HL-60 (cell line): Measurements from ENCODE around the gene ZFAND3.

Source experiments
- DNase-seq, 2 experiments: peaks; one replicate each; pipeline ENCODE4 v3.0.0-alpha.2; 2010 to 2020; ENCODE audit warnings: low read depth in 1 of 2, low spot score in 1 of 2
- H3K27ac ChIP-seq: fragments of 250-450 bp; sonication (Bioruptor Pico); replicated peaks from 2 replicates; pipeline ENCODE4 v1.5.1; 2020; ENCODE audit warnings: mild to moderate bottlenecking, moderate library complexity
- H3K27me3 ChIP-seq: fragments of 250-450 bp; sonication (Bioruptor Pico); 2 replicates; pipeline ENCODE4 v1.5.1; 2021; ENCODE audit warnings: mild to moderate bottlenecking, moderate library complexity; ENCODE audit not compliant: insufficient read depth, poor library complexity, severe bottlenecking
- H3K4me3 ChIP-seq: replicated peaks from 2 replicates; pipeline ENCODE4 v1.5.1; 2011; ENCODE audit warnings: mild to moderate bottlenecking, control low read depth, low read length; ENCODE audit not compliant: insufficient read depth
- GABPA ChIP-seq: IDR thresholded peaks from 2 replicates; pipeline ENCODE4 v1.6.1; 2012; ENCODE audit warnings: low read depth
- POLR2AphosphoS5 ChIP-seq: IDR thresholded peaks from 2 replicates; pipeline ENCODE4 v1.6.1; 2012; ENCODE audit warnings: low read depth
- SPI1 ChIP-seq: IDR thresholded peaks from 2 replicates; pipeline ENCODE4 v1.6.1; 2012; ENCODE audit warnings: low read depth, mild to moderate bottlenecking, borderline replicate concordance
- TF ChIP-seq, protein P1 (sequence below): IDR thresholded peaks from 2 replicates; pipeline ENCODE4 v1.6.1; 2012; ENCODE audit warnings: low read depth; ENCODE audit not compliant: insufficient replicate concordance
- TF ChIP-seq, protein P2 (sequence below): IDR thresholded peaks from one replicate; pipeline ENCODE4 v1.5.1; 2011; ENCODE audit warnings: low read length, control low read depth, inconsistent platforms; ENCODE audit not compliant: insufficient read depth

ZFAND3 gene

DNA sequence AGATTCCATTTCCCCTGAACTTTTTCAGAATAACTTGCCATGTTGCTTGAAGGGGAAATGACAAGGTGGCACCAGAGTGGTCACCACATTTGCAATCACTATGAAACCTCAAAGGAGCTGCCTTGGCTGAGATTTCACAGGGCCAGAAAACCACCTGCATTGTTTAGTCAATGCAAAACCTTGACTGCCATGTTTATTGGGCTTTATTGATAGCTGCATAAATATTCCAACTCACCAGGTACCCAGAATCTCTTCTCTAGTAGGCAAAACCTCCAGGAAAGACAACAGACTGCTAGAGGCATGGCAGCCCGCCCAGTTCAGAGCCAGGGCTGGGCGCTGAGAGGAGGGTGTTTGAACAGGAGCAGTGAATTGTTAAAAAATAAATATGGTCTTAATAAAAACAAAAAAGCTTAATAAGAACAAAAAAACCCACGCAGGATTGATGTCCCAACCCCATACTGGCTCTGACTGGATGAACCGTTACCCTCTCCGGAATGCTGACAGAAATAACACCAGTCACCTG lies 375.6 kb downstream of the ZFAND3 start:
- DNase-seq = no peak
- TF ChIP-seq, protein P1, sequence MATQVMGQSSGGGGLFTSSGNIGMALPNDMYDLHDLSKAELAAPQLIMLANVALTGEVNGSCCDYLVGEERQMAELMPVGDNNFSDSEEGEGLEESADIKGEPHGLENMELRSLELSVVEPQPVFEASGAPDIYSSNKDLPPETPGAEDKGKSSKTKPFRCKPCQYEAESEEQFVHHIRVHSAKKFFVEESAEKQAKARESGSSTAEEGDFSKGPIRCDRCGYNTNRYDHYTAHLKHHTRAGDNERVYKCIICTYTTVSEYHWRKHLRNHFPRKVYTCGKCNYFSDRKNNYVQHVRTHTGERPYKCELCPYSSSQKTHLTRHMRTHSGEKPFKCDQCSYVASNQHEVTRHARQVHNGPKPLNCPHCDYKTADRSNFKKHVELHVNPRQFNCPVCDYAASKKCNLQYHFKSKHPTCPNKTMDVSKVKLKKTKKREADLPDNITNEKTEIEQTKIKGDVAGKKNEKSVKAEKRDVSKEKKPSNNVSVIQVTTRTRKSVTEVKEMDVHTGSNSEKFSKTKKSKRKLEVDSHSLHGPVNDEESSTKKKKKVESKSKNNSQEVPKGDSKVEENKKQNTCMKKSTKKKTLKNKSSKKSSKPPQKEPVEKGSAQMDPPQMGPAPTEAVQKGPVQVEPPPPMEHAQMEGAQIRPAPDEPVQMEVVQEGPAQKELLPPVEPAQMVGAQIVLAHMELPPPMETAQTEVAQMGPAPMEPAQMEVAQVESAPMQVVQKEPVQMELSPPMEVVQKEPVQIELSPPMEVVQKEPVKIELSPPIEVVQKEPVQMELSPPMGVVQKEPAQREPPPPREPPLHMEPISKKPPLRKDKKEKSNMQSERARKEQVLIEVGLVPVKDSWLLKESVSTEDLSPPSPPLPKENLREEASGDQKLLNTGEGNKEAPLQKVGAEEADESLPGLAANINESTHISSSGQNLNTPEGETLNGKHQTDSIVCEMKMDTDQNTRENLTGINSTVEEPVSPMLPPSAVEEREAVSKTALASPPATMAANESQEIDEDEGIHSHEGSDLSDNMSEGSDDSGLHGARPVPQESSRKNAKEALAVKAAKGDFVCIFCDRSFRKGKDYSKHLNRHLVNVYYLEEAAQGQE = no peak
- H3K27me3 ChIP-seq = no peaks in the 10 kb centered on the region
- no peak overlapping the region for H3K27ac ChIP-seq
- no peak overlapping the region for H3K4me3 ChIP-seq

DNA sequence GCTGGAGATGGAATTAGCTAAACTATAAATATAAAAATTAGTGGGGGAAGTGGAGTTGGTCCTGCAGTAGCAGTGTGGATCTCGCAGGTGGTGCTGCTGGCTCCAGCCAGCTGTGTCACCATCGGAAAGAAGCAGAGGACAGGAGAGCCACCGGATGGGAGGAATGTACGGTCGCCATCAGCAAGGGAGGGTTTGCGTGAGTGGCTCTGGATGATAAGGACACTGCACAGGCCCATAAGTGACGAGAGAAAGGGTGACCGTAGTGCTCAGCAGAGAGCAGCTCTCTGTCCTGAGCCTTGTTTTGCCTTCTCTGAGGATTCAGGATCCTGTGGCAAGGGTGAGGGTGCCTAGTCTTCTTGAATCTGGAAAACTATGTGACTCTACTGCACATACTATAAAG lies 378.7 kb downstream of the ZFAND3 start:
- no peaks in the 10 kb centered on the region for H3K27me3 ChIP-seq
- DNase-seq = no peak
- H3K4me3 ChIP-seq = no peak overlapping the region
- no peak for TF ChIP-seq POLR2AphosphoS5
- TF ChIP-seq, protein P2, sequence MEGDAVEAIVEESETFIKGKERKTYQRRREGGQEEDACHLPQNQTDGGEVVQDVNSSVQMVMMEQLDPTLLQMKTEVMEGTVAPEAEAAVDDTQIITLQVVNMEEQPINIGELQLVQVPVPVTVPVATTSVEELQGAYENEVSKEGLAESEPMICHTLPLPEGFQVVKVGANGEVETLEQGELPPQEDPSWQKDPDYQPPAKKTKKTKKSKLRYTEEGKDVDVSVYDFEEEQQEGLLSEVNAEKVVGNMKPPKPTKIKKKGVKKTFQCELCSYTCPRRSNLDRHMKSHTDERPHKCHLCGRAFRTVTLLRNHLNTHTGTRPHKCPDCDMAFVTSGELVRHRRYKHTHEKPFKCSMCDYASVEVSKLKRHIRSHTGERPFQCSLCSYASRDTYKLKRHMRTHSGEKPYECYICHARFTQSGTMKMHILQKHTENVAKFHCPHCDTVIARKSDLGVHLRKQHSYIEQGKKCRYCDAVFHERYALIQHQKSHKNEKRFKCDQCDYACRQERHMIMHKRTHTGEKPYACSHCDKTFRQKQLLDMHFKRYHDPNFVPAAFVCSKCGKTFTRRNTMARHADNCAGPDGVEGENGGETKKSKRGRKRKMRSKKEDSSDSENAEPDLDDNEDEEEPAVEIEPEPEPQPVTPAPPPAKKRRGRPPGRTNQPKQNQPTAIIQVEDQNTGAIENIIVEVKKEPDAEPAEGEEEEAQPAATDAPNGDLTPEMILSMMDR = no peak
- TF ChIP-seq, protein P1 = no peak
- no peak for TF ChIP-seq GABPA
- TF ChIP-seq SPI1 = no peak
- H3K27ac ChIP-seq = no peak overlapping the region
